GM21381 (cell line): ENCODE results near the gene CCDC92B.
"Not testable (repeated sequence)": the region's sequence is repeated elsewhere in the genome, so short reads cannot be mapped to it uniquely, and the experiment has no call there.

ENCODE experiments used
- ATAC-seq: cut with Tn5 transposase; IDR thresholded peaks from one replicate; pipeline ENCODE4 v1.9.1; 2021; ENCODE audit warnings: mild to moderate bottlenecking, moderate library complexity; ENCODE audit not compliant: unreplicated experiment

Gene CCDC92B

GRCh38 chr17:2749058-2749783 is at the start of gene CCDC92B:
Gene CCDC92B, minus strand, starts transcription at chr17:2749652. Its CDS starts 14,507 bp downstream, at chr17:2735145.
- ATAC-seq: no peak

- no peak for ATAC-seq
These were observed 49.2 kb upstream of the CCDC92B start for GRCh38 chr17:2798678-2799077.

- no peak for ATAC-seq
These were observed 48.7 kb upstream of the CCDC92B start for GRCh38 chr17:2798188-2798587.

DNA sequence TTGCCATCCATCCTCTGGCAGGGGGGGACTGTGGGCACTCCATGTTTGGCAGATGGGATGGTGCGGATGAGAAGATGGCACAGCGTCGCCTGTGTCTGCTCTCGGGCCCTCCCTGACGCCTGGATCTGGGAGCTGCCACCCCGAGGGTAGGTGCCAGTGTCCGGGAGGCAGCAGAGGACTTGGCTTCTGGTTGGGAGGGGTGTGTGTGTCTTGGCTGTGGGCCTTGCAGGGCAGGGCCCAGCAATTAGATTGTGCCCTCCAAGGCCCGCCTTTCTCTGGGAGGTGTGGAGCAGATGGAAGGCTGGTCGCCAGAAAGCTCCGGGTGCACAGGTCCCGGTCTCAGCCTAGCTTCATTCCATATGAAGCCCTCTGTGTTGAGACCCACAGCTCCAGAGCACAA is 48.2 kb upstream of the CCDC92B start:
- ATAC-seq: no peak

- ATAC-seq: no peak
These were observed 47.8 kb upstream of the CCDC92B start for GRCh38 chr17:2797226-2797625.

DNA sequence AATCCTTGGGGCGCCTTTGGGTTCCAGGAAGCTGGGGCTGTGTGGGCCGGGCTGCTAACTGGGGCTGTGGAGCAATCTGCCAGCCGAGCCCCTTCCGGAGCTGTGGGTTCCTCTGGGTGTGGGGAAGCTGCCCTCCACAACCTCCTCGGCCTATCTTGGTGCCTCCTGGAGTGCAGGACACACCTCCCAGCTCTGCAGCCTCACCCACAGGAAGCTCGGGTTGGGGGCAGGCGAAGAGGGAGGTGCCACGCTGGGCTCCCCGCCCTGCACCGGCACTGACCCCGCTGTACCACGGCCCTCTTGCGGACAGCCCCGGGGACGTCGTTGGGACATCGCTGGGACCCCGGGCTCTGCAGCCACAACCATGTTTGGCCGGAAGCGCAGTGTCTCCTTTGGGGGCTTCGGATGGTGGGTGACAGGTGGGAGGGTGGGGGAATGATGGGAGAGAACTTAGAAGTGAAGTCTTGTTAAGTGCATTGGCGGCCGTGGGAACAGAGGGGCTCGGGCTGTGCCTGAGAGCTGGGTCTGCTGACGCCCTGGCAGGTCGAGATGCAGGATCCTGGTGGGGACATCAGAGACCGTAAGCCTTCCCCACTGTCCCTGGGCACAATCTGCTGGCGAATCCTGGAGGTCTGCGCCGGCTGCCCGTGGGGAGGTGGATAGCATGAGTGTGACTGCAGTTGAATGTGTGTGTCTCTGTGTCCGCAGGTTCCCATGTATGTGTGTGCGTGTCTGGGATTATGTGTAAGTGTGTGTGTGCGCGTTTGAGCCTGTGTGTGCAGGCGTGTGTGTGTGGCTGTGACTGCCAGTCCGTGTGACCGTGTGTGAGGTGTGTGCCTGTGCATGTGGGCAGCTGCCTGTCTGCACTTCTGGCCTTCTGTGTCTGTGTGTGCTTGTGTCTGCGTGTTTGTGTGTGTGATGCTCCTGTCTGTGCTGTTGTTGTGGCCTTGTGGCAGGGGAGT is 47.0 kb upstream of the CCDC92B start, which contains the start of gene RAP1GAP2:
Gene RAP1GAP2 (plus strand): TSS at position 275 of the 962 bp plus-strand sequence. CDS start 90 bp downstream, at position 365.
- ATAC-seq: no peak

GRCh38 chr17:2795441-2796163 is 46.1 kb upstream of the CCDC92B start:
- no peak for ATAC-seq

- no peak for ATAC-seq
These were observed 44.8 kb upstream of the CCDC92B start for GRCh38 chr17:2794111-2794803.

DNA sequence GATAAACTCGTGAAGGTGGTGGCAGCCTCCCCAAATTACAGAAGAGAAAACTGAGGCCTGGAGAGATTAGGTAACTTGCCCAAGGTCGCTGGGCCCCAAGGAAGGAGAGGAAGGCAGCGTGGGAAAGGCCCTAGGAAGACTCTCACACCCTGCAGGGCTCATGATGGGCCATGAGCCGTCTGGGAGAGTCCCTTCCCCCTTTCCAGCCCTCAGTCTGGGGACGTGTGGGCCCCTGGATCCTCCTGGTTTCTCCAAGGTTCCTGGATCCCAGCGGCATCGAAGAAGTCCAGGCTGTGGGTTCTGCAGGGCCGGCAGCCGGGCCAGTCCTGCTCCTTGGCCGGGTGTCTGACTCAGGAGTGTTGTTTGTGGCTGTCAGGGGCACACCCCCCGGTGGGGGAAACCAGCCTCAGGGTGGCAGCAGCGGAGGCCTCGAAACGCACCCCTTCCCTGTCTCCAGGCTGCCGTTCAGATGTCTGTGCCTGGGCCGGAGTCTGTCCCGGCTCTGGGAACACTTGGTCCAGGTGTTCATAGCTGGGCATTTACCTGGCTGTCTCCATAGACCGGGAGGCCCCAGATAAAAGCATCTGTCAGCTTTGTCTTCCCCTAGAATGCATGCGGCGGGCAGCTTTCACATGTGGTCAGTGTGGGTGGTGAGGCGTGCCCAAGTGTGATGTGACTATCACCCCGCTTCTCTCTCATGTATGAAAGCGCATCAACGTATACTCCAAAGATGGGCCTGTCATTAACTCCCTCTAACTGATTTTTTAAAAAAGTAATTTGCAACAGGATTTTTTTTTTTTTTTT is 43.1 kb upstream of the CCDC92B start:
- no peak for ATAC-seq

- no peak for ATAC-seq
These were observed 40.2 kb upstream of the CCDC92B start for GRCh38 chr17:2789700-2790099.

- ATAC-seq: peak; percentile 70
These were observed 36.9 kb upstream of the CCDC92B start for GRCh38 chr17:2786176-2786881.

GRCh38 chr17:2785376-2785775 is 35.9 kb upstream of the CCDC92B start:
- not testable (repeated sequence) for ATAC-seq

DNA sequence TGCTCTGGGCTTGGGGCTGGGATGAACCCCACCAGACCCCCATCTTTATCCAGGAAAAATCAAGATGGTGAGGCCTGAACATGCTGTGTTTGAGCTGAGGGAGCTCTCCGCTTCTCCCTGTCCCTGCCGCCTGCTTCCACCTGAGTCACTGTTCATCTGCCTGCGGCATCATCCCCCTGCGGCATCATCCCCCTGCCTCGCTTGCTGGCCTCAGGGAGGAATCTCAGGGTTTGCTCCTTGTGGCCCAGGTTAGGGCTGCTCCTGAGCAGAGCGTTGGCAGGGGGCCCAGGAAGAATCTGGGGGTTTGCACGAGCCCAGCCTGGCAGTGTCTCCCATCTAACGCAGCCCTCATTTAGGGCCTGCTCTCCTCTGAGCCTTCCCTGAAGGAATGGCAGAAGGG is 35.4 kb upstream of the CCDC92B start:
- no peak for ATAC-seq

GRCh38 chr17:2783310-2784030 is 34.0 kb upstream of the CCDC92B start:
- no peak for ATAC-seq

- ATAC-seq: no peak
These were observed 32.6 kb upstream of the CCDC92B start for GRCh38 chr17:2782055-2782454.

GRCh38 chr17:2781598-2781997 is 32.1 kb upstream of the CCDC92B start:
- not testable (repeated sequence) for ATAC-seq

DNA sequence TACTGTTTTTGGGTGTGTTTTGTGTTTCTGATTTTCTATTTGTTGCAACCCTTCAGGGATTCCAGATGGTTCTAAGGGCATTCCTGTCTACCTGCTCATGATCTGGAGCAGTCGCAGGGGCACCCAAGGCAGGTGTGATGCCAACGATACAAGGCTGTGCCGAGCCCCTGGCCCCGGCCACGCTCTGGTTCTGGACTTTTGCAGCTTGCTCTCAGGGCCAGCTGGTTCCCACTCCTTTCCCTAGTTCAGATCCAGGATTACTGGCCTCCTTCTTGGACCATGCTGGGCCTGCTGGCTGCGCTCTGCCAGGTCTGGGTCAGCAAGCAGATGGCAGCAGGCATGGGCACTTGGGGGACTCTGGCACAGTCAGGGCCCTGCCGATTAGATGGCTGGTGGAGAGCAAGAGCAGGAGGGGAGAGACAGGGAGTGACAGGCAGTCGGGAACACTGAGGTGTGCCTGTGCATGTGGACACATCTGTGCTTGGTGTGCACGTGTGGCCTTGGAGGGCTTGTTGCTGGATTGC is 31.5 kb upstream of the CCDC92B start:
- ATAC-seq: no peak

DNA sequence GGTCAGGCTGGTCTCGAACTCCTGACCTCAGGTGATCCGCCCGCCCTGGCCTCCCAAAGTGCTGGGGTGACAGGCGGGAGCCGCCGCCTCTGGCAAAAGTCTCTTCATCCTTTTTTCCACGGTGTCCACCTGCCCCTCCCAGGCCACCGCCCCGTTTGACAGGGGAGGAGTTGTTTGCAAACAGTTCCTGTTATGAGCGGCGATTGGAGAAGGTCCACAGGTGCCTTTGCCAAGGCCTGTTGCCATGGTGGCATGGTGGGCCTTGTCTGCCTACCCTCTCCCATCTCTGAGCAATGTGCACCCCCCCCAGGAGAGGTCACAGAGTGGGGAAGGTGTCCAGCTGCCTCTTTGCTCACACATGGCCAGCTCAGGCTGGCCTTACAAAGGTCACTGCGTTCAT is 30.8 kb upstream of the CCDC92B start:
- no peak for ATAC-seq
